ENCODE data around the gene CKLF.
"Not testable (repeated sequence)": the region's sequence is repeated elsewhere in the genome, so short reads cannot be mapped to it uniquely, and the experiment has no call there.

Gene CKLF, protein sequence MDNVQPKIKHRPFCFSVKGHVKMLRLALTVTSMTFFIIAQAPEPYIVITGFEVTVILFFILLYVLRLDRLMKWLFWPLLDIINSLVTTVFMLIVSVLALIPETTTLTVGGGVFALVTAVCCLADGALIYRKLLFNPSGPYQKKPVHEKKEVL

DNA sequence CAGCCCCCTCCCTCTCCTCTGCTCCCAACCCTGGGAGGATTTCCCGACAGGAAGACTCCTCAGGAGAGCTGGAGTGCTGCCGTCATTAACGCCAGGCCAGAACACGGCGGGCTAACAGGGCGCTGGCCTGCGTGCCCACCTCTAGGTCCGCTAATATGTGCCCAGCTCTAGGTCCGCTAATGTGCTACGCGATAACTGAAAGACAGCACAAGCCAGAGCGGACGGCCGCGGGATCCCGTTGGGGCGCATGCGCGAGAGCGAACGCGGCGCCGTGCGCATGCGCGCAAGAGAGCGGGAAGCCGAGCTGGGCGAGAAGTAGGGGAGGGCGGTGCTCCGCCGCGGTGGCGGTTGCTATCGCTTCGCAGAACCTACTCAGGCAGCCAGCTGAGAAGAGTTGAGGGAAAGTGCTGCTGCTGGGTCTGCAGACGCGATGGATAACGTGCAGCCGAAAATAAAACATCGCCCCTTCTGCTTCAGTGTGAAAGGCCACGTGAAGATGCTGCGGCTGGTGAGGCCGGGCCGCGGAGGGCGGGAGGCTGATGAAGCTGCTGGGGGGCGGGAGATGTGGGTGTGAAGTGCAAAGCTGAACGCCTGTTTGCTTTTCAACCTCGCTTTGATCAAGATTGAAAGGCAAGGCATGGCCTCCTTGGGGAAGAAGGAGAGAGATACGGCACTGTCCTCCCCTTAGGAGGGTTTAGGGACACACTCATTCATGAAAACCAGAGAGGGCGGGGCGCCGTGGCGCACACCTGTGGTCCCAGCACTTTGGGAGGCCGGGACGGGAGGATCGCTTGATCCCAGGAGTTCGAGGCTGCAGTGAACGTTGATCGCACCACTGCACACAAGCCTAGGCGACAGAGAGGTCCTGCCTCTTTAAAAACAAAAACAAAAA is at the start of gene CKLF:
Gene CKLF (plus strand): TSS at position 291 of the 892 bp plus-strand sequence. CDS start 140 bp downstream, at position 431.
- peak; percentile 94 for DNase-seq

GRCh38 chr16:66503030-66503429 is 49.3 kb upstream of the CKLF start:
- DNase-seq: no peak

GRCh38 chr16:66503612-66504011 is 48.8 kb upstream of the CKLF start:
- no peak for DNase-seq

DNA sequence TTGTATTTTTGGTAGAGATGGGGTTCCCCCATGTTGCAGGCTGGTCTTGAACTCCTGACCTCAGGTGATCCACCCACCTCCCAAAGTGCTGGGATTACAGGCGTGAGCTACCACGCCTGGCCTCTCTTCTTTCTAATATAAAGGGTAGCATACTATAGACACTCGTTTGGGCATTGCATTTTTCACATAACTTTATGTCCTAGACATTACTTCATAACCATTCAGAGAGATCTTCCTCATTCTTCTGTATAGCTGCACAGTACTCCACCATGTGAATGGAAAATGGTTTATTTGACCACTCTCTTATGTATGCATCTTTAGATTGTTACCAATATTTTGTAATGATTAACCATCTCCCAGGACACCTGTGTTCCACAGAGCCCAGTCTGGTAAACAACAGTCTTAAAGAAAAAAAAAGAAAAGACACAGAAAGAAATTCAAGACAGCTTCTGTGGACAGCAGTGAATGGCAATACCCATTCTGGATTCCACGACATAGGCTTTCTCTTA is 44.6 kb upstream of the CKLF start:
- no peak for DNase-seq

DNA sequence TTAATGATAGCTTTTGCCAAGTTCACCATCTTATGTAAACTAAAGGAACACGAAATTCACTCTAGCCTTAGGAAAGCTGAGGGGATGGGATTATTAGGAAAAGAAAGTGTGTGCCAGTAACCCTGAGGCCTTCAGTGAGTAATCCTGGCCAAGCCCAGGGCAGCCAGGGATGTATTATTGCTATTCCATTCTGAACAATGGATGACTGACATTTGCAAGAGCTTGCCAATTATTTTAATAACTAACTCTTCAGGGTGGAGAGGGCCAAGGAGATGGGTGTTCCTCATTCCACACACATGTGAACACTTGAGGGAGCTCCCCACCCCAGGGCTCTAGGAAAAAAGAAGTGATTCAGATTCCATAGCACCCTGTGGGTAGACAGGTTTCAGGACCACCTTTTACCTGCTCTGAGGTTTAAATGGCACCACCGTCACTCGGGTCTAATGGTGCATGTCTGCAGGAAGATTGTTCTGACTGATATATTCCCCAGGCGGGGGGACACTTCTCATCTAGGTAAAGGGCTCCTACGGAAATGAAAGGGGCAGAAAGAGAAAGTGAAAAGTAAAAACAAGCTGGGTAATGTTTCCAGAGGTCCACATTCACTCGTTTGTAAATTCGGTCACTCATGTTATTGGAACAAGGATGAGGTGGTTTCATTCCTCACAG is 44.0 kb upstream of the CKLF start:
- no peak for DNase-seq

GRCh38 chr16:66508914-66509496 is 43.4 kb upstream of the CKLF start:
- no peak for DNase-seq

GRCh38 chr16:66509576-66509975 is 42.8 kb upstream of the CKLF start:
- DNase-seq: no peak

DNA sequence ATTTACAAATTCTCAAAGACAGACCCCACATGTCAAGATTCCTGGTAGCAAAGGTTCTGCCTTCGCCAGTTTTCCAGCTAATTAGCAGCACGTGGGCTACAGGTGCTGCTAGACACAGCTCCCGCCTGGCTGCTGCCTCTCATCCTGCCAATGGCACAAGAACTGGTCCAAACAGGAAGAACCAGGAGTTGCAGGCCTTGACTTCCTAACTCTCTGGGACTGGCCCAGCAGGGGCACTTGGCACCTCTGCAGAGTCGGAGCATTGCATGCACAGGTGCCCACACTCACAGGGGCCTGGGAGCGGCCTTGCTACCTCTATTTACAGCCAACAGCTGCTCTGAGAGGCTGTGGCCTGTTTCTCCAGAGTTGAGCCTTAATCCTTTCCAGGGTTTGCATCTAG is 42.1 kb upstream of the CKLF start:
- DNase-seq: no peak

DNA sequence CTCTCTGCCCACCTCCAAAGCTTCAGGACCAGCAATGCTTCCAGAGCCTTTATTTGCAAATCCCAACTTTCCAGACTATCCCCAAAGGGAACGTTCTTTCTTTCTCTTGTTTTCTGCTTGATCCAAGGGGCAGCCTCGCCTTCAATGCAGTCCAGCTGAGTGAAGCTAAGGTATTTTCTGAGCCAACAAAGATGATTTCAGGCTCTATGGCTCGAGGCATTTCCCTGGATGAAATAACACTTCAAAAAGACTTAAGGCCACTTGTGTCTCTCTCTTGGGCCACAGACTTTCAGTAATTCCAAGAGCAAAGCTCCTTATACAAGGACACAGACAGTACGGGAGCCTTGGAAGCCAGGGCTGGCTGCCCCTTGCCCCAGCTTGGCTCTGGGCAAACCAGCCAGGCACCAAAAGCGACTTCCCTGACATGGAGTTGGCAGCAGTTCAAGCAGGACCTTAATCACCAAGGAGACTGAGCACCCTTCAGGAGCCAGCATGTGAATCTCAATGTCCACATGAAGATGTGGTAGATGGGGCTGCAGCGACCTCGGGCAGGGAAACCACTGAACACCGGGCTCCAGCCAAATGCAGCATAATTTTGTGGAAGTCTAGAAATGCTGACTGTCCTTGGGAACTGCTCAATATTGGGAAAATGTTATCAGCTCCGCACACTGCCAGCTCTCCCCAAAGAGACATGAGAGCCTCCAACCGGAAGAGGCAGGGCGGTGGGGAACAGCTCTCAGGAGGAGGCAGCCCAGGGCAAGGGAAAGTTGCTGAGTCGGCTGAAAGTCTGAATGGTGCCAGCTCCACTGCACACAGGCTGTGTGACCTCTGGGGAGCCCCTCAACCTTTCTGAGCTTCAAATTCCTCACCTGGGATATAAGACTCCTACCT is 41.4 kb upstream of the CKLF start:
- DNase-seq: peak; percentile 34

DNA sequence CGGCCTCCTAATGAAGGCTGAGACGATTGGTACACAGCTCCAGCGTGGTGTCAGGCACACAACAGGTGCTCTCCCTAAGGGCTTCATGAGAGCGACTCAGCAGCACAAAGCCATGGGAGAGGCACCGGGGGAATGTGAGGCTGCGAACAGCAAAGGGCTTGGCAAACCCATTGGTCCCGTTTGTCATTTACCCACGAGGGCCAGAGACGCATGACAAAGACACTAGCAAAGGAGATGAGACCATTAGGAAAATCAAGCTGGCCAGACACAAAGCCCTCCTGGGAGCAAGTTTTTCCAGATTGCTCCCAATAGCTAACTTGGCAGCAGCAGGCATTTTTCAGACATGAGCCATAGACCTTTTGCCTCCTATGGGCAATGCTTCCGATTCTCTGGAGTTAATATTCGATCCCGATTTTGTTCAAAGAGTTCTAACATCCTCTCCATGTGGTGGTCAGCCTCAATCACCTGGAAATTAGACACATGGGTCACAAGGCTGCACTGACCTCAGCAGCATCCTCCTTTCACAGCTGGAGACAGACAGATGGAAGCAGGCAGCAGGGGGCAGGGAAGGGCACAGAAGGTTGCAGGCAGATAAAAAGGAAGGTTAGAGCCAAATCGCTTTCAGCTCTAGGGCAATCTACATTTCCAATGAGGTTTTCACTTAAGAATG is 40.6 kb upstream of the CKLF start:
- DNase-seq: peak; percentile 80

DNA sequence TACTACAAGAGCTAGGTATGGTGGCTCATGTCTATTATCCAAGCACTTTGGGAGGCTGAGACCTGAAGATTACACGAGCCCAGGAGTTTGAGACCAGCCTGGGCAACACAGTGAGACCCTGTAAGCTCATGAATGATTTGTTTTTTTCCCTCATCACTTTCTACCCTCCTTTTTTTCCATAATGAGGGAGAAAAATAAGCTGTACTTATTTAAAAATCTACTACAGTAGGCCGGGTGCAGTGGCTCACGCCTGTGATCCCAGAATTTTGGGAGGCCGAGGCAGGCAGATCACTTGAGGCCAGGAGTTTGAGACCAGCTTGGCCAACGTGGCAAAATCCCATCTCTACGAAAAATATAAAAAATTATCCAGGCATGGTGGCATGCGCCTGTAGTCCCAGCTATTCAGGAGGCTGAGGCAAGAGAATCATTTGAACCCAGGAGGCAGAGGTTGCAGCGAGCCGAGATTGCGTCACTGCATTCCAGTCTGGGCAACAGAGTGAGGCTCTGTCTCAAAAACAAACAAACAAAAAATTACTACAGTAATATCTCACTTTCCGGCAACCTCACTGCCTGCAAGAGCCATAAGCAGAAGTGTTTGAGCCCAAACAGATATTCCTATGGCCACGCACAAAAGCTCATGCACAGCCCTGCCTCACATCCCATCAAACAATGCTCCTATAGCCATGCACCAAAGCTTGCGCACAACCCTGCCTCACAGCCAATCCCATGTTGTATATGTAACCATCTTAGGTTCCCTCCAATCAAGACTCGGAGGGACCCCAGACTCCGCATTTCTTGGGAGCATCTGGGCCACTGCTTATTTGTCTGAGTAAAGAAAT is 39.9 kb upstream of the CKLF start:
- no peak for DNase-seq

DNA sequence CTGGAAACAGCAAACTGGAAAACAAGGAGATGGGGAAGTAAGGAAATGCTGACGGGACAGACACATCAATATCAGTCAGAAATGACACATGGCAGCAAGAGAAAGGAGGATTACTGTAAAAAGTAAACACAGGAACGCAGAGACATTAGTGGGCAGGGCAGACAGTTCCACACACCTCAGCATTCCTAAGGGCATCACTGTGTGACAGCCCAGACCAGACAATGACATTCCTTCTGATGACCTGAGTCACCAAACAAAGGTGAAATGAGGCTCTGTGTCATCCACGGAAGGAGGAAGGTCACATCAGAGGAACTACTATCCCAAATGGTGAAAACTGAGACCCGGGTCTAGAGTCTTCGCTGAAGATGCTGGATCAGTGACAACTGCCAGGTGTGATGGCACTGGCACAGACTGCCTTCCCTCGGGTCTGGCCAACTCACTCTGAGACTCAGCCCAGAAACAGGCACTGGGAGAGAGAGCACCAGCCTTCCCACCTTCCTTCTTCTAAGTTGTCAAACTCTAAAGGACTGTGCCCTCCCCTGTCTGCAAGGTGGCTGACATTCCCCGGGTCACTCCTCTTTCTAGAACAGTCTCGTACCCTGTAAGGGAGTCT is 39.2 kb upstream of the CKLF start:
- no peak for DNase-seq

DNA sequence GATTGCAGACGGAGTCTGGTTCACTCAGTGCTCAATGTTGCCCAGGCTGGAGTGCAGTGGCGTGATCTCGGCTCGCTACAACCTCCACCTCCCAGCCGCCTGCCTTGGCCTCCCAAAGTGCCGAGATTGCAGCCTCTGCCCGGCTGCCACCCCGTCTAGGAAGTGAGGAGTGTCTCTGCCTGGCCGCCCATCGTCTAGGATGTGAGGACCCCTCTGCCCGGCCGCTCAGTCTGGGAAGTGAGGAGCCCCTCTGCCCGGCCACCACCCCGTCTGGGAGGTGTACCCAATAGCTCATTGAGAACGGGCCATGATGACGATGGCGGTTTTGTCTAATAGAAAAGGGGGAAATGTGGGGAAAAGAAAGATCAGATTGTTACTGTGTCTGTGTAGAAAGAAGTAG is 38.0 kb upstream of the CKLF start:
- DNase-seq: not testable (repeated sequence)

- not testable (repeated sequence) for DNase-seq
Observed at GRCh38 chr16:66514980-66515595, 37.3 kb upstream of the CKLF start.

- peak; percentile 63 for DNase-seq
Observed at GRCh38 chr16:66515596-66516508, 36.5 kb upstream of the CKLF start.

DNA sequence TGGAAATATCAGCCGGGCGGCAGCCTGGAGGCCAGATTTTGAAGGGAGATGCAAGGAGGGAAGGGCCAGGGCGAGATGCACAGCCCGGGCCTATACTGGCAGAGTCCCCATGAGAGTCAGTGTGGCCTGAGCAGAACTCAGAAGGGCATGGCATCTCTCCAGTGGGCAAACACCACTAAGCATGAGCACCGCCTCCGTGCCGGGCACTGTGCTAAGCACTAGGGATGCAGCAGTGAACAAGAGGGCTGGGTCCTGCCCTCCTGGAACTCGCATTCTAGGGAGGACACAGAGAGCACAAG is 35.9 kb upstream of the CKLF start:
- DNase-seq: no peak

- peak; percentile 98 for DNase-seq
Observed at GRCh38 chr16:66516808-66517585, 35.4 kb upstream of the CKLF start.
